HCT116 (cell line): ENCODE measurements around the gene PPP1CB.

ENCODE experiments used
- CEBPB ChIP-seq: IDR thresholded peaks from 2 replicates; pipeline ENCODE4 v1.6.1; 2012; ENCODE audit warnings: low read depth
- EZH2 ChIP-seq: fragments of 200-600 bp; sonication (generic); IDR thresholded peaks from 2 replicates; pipeline ENCODE4 v1.6.1; 2017; ENCODE audit warnings: antibody characterized with exemption, mixed run types
- EZH2phosphoT487 ChIP-seq: fragments of 200-600 bp; IDR thresholded peaks from 2 replicates; pipeline ENCODE4 v1.6.1; 2018; ENCODE audit warnings: antibody characterized with exemption, borderline replicate concordance
- POLR2AphosphoS5 ChIP-seq: IDR thresholded peaks from 2 replicates; pipeline ENCODE4 v1.6.1; 2011; ENCODE audit warnings: mild to moderate bottlenecking, low read depth, low read length, moderate library complexity
- SIN3A ChIP-seq: IDR thresholded peaks from 2 replicates; pipeline ENCODE4 v1.6.1; 2012; ENCODE audit warnings: low read depth
- SP1 ChIP-seq: IDR thresholded peaks from 2 replicates; pipeline ENCODE4 v1.6.1; 2012; ENCODE audit warnings: low read depth
- TF ChIP-seq, protein P1 (sequence below), 3 experiments: fragments of 200-600 bp in 1 of 3; sonication (generic) in 1 of 3; IDR thresholded peaks in 2 of 3; conservative IDR thresholded peaks in 1 of 3; 2 replicates each; pipeline ENCODE4 v1.5.1; 2012 to 2017; ENCODE audit warnings: low read depth in 2 of 3, low read length in 2 of 3, antibody characterized with exemption in 1 of 3, borderline replicate concordance in 1 of 3, control low read depth in 1 of 3, mild to moderate bottlenecking in 1 of 3, mixed read lengths in 1 of 3, mixed run types in 1 of 3, moderate library complexity in 1 of 3; ENCODE audit not compliant: insufficient read depth in 1 of 3
- TF ChIP-seq, protein P2 (sequence below): IDR thresholded peaks from 2 replicates; pipeline ENCODE4 v1.6.1; 2012; ENCODE audit warnings: low read depth
- TF ChIP-seq, protein P3 (sequence below): IDR thresholded peaks from 2 replicates; pipeline ENCODE4 v1.6.1; 2012
- TF ChIP-seq, protein P4 (sequence below): IDR thresholded peaks from 2 replicates; pipeline ENCODE4 v1.6.1; 2011; ENCODE audit warnings: mild to moderate bottlenecking, low read length, moderate library complexity; ENCODE audit not compliant: insufficient replicate concordance; ENCODE audit errors: extremely low read depth

DNA sequence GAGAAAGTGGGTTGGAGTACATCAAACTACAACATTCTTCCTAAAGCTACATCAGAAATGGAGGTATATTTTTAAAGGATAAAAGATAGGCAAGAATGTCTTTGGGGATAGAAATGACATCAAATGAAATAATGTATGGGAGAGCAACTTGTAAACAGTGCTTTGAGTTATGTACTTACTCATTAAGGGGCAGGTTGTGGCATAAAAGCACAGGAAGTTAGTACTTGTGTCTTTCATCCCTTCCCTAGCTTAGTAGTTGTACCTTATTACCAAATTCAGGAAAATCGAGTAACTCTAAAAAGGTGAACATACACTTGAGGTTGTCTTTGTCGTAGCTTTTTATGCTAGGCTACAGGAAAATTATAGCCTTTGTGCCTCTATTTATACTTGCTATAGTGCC is 28.9 kb downstream of the PPP1CB start:
- no peak for TF ChIP-seq CEBPB
- no peak for TF ChIP-seq EZH2phosphoT487
- TF ChIP-seq SIN3A, result no peak
- no peak for TF ChIP-seq POLR2AphosphoS5
- TF ChIP-seq, protein P1, sequence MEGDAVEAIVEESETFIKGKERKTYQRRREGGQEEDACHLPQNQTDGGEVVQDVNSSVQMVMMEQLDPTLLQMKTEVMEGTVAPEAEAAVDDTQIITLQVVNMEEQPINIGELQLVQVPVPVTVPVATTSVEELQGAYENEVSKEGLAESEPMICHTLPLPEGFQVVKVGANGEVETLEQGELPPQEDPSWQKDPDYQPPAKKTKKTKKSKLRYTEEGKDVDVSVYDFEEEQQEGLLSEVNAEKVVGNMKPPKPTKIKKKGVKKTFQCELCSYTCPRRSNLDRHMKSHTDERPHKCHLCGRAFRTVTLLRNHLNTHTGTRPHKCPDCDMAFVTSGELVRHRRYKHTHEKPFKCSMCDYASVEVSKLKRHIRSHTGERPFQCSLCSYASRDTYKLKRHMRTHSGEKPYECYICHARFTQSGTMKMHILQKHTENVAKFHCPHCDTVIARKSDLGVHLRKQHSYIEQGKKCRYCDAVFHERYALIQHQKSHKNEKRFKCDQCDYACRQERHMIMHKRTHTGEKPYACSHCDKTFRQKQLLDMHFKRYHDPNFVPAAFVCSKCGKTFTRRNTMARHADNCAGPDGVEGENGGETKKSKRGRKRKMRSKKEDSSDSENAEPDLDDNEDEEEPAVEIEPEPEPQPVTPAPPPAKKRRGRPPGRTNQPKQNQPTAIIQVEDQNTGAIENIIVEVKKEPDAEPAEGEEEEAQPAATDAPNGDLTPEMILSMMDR (IDR thresholded peaks at IDR 0.05 in 2 of 3, conservative IDR thresholded peaks at IDR 0.05 in 1 of 3; ENCODE audit: borderline replicate concordance in 1 of 3, insufficient read depth in 1 of 3, low read depth in 2 of 3, low read length in 2 of 3), result no peak
- TF ChIP-seq, protein P2, sequence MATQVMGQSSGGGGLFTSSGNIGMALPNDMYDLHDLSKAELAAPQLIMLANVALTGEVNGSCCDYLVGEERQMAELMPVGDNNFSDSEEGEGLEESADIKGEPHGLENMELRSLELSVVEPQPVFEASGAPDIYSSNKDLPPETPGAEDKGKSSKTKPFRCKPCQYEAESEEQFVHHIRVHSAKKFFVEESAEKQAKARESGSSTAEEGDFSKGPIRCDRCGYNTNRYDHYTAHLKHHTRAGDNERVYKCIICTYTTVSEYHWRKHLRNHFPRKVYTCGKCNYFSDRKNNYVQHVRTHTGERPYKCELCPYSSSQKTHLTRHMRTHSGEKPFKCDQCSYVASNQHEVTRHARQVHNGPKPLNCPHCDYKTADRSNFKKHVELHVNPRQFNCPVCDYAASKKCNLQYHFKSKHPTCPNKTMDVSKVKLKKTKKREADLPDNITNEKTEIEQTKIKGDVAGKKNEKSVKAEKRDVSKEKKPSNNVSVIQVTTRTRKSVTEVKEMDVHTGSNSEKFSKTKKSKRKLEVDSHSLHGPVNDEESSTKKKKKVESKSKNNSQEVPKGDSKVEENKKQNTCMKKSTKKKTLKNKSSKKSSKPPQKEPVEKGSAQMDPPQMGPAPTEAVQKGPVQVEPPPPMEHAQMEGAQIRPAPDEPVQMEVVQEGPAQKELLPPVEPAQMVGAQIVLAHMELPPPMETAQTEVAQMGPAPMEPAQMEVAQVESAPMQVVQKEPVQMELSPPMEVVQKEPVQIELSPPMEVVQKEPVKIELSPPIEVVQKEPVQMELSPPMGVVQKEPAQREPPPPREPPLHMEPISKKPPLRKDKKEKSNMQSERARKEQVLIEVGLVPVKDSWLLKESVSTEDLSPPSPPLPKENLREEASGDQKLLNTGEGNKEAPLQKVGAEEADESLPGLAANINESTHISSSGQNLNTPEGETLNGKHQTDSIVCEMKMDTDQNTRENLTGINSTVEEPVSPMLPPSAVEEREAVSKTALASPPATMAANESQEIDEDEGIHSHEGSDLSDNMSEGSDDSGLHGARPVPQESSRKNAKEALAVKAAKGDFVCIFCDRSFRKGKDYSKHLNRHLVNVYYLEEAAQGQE, result no peak
- no peak for TF ChIP-seq SP1
- TF ChIP-seq, protein P3, sequence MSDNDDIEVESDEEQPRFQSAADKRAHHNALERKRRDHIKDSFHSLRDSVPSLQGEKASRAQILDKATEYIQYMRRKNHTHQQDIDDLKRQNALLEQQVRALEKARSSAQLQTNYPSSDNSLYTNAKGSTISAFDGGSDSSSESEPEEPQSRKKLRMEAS, result no peak
- TF ChIP-seq EZH2, result no peak
- TF ChIP-seq, protein P4, sequence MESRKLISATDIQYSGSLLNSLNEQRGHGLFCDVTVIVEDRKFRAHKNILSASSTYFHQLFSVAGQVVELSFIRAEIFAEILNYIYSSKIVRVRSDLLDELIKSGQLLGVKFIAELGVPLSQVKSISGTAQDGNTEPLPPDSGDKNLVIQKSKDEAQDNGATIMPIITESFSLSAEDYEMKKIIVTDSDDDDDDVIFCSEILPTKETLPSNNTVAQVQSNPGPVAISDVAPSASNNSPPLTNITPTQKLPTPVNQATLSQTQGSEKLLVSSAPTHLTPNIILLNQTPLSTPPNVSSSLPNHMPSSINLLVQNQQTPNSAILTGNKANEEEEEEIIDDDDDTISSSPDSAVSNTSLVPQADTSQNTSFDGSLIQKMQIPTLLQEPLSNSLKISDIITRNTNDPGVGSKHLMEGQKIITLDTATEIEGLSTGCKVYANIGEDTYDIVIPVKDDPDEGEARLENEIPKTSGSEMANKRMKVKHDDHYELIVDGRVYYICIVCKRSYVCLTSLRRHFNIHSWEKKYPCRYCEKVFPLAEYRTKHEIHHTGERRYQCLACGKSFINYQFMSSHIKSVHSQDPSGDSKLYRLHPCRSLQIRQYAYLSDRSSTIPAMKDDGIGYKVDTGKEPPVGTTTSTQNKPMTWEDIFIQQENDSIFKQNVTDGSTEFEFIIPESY, result no peak
